Measurements from ENCODE around the gene MX1.

MX1 gene

DNA sequence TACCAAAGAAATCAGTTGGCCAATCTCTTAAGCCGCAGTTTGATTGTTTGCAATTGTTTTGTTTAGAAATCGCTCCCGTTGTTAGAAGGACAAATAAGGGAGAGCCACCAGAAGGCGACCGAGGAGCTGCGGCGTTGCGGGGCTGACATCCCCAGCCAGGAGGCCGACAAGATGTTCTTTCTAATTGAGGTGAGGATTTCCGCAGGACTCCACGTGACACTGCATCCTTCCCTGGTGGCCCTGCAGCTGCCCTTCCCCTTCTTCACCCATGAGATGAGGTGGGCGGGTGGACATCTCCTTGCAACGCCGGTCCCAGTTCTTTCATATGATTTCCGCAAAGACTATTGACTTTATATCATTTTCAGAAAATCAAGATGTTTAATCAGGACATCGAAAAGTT lies 27.2 kb upstream of the MX1 start:
- TF ChIP-seq, protein P1, sequence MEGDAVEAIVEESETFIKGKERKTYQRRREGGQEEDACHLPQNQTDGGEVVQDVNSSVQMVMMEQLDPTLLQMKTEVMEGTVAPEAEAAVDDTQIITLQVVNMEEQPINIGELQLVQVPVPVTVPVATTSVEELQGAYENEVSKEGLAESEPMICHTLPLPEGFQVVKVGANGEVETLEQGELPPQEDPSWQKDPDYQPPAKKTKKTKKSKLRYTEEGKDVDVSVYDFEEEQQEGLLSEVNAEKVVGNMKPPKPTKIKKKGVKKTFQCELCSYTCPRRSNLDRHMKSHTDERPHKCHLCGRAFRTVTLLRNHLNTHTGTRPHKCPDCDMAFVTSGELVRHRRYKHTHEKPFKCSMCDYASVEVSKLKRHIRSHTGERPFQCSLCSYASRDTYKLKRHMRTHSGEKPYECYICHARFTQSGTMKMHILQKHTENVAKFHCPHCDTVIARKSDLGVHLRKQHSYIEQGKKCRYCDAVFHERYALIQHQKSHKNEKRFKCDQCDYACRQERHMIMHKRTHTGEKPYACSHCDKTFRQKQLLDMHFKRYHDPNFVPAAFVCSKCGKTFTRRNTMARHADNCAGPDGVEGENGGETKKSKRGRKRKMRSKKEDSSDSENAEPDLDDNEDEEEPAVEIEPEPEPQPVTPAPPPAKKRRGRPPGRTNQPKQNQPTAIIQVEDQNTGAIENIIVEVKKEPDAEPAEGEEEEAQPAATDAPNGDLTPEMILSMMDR (IDR thresholded peaks at IDR 0.05; ENCODE audit: insufficient read depth, missing control alignments): no peak
- FAIRE-seq: no peak
- DNase-seq (ENCODE audit: insufficient read length, low spot score): no peak

DNA sequence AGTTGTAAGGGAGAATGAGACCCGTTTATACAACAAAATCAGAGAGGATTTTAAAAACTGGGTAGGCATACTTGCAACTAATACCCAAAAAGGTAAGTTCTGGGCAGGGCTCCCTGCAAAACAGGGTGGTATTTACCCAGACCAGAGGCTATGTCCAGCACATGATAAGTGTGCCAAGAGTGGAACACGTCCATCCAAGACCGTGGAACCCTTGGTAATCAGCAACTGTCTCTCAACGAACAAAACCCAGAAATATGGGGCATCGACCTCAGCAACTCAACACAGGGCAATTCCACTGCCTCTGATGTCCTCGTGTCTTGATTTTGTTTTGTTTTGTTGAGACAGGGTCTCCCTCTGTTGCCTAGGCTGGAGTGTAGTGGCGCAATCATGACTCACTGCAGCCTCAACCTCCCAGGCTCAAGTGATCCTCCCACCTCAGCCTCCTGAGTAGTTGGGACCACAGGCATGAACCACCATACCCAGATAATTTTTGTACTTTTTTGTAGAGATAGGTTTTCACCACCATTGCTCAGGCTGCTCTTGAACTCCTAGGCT lies 26.7 kb upstream of the MX1 start:
- DNase-seq (ENCODE audit: insufficient read length, low spot score): no peak
- no peak for FAIRE-seq
- TF ChIP-seq, protein P1 (IDR thresholded peaks at IDR 0.05; ENCODE audit: insufficient read depth, missing control alignments): no peak

DNA sequence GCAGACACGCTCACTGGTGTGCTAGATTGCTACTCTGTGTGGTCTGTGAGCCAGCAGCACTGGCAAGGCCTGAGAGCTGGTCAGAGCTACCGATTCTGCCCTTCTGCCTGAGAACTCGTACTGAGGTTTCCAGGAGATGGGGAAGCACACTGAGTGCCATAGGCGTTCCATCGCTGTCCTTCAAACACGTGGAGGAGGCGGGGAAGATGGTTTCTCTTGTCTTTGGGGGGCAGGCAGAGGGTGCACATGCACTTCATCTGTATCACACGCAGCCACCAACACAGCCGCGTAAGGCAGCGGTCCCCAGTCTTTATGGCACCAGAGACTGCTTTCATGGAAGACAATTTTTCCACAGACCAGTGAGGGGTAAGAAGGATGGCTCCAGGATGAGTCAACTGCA lies 23.8 kb upstream of the MX1 start:
- DNase-seq (ENCODE audit: insufficient read length, low spot score): no peak
- FAIRE-seq: no peak
- TF ChIP-seq, protein P1 (IDR thresholded peaks at IDR 0.05; ENCODE audit: insufficient read depth, missing control alignments): no peak

DNA sequence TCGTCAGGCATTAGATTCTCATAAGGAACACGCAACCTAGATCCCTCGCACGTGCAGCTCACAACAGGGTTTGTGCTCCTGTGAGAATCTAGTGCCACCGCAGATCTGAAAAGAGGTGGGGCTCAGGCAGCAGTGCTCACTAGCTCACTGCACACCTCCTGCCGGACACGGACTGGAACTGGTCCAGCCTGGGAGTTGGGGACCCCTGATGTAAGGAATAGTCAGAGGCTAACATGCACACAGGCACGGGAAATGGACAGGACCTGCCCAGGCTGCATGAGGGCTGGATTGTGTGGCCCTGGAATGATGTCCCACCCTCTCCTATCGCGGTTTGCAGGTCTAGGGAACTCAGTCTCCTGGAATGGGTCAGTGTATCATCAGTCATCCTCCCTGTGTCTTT lies 23.2 kb upstream of the MX1 start:
- TF ChIP-seq, protein P1 (IDR thresholded peaks at IDR 0.05; ENCODE audit: insufficient read depth, missing control alignments): no peak
- no peak for FAIRE-seq
- DNase-seq (ENCODE audit: insufficient read length, low spot score): no peak

DNA sequence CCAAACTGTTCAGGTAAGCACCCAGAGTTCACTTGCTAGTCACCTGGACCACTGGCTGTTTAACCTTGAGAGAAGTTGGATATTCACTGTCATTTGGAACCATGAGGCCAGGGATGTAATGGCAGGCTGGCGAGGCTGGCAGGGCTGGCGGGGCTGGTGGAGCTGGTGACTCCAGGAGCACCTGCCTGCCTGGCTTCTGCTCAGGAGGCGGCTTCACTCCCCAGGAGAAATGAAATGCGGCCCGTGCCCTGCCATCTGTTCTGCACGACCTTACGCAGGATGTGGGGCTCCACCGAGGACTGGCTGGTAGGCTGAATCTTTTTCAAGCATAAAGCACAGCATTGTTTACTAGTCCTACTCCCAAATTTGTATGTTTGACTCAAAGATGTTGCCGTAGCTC lies 22.7 kb upstream of the MX1 start:
- DNase-seq (ENCODE audit: insufficient read length, low spot score): no peak
- TF ChIP-seq, protein P1 (IDR thresholded peaks at IDR 0.05; ENCODE audit: insufficient read depth, missing control alignments): no peak
- no peak for FAIRE-seq

DNA sequence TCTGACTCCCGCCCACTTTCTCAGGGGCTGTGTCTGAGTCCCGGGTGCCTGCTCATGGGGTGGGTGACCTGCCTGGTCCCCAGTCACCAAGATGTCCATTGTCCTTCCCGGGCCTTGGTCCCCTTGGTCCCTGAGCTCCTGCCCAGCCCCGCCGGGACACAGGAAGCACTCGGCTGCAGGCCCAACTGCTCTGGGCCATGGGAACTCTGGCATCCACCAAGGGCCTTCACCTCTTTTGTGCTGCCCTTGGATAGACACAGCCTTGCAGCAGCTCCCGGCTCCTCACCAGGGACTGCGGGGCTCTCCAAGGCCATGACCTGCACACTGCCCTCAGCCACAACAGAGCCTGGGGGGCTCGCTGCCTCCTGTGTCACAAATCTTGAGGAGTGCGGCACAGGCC lies 22.1 kb upstream of the MX1 start:
- TF ChIP-seq, protein P1 (IDR thresholded peaks at IDR 0.05; ENCODE audit: insufficient read depth, missing control alignments): no peak
- DNase-seq (ENCODE audit: insufficient read length, low spot score) (no peak), FAIRE-seq (no peak)

DNA sequence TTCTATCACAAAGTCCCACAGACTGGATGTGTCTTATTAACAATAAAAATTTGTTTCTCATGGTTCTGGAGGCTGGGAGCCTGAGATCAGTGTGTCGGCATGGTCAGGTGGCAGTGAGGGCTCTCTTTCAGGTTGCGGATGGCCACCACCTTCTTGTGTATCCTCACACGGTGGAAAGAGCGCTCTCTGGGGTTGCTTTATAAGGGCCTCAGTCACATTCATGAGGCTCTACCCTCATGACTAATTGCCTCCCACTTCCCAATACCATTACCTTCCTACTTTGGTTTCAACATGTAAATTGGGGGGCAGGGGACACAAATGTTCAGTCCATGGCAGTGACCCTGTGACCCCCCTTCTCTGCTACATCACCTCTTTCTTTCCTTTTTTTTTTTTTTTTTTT lies 20.7 kb upstream of the MX1 start:
- TF ChIP-seq, protein P1 (IDR thresholded peaks at IDR 0.05; ENCODE audit: insufficient read depth, missing control alignments): no peak
- DNase-seq (ENCODE audit: insufficient read length, low spot score) (no peak), FAIRE-seq (no peak)
